H1 (cell line): ENCODE measurements around the gene AOAH. TPM values are rescaled to one million over a fixed set of nuclear protein-coding genes. Genes with fewer than 3 reads are reported as not detected.

ENCODE experiments used
- ATF3 ChIP-seq: IDR thresholded peaks from 2 replicates; pipeline ENCODE4 v1.6.1; 2011; ENCODE audit warnings: low read depth, mild to moderate bottlenecking, low read length; ENCODE audit not compliant: insufficient read depth
- GTF2F1 ChIP-seq: IDR thresholded peaks from 2 replicates; pipeline ENCODE4 v1.6.1; 2012; ENCODE audit warnings: low read depth, low read length, improper control_type of control experiment, borderline replicate concordance
- KDM4A ChIP-seq: IDR thresholded peaks from one replicate; pipeline ENCODE4 v1.7.1; 2012; ENCODE audit warnings: low read depth, mild to moderate bottlenecking, moderate library complexity, low read length, inconsistent platforms; ENCODE audit not compliant: severe bottlenecking
- polyA plus RNA-seq, 7 experiments: library from polyadenylated mRNA; depleted of rRNA in 3 of 7; stranded (reverse) in 5 of 7; unstranded in 2 of 7; fragments of >200 nt in 5 of 7; fragments of 200-250 nt in 2 of 7; gene quantifications; 1 replicate in 5 of 7; 2 replicates in 1 of 7; 4 replicates in 1 of 7; pipeline versions ENCODE4 v1.2.1 to v1.2.3, GENCODE V29; 2011 to 2013; ENCODE audit warnings: missing spikeins in 2 of 7, mixed read lengths in 2 of 7
- total RNA-seq: library from RNA; stranded (reverse); fragmentation: NEBNext Ultra II Directional; extraction: Animal tissue kit (Norgen Biotek cat#: 25700); gene quantifications from 2 replicates; pipeline ENCODE4 v1.2.1, GENCODE V29; 2021
- TF ChIP-seq, protein P1 (sequence below): IDR thresholded peaks from 2 replicates; pipeline ENCODE4 v1.6.1; 2012; ENCODE audit warnings: inconsistent platforms

Gene AOAH
- total and polyA plus RNA-seq, 2 of the 8 experiments (the other 6 are each of a cell fraction or from before 2014, with no cell fraction given): 0.08 TPM; not detected in 1

GRCh38 chr7:36469236-36469635, 255.1 kb downstream of the AOAH start (continued):
- no peak for TF ChIP-seq ATF3
- no peak for TF ChIP-seq KDM4A
- TF ChIP-seq, protein P1, sequence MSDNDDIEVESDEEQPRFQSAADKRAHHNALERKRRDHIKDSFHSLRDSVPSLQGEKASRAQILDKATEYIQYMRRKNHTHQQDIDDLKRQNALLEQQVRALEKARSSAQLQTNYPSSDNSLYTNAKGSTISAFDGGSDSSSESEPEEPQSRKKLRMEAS: no peak
- TF ChIP-seq GTF2F1: no peak
